HL-60 (cell line): ENCODE data around the gene LPCAT2.

ENCODE experiments used
- GABPA ChIP-seq: IDR thresholded peaks from 2 replicates; pipeline ENCODE4 v1.6.1; 2012; ENCODE audit warnings: low read depth
- POLR2AphosphoS5 ChIP-seq: IDR thresholded peaks from 2 replicates; pipeline ENCODE4 v1.6.1; 2012; ENCODE audit warnings: low read depth
- SPI1 ChIP-seq: IDR thresholded peaks from 2 replicates; pipeline ENCODE4 v1.6.1; 2012; ENCODE audit warnings: low read depth, mild to moderate bottlenecking, borderline replicate concordance
- TF ChIP-seq, protein P1 (sequence below): IDR thresholded peaks from one replicate; pipeline ENCODE4 v1.5.1; 2011; ENCODE audit warnings: low read length, control low read depth, inconsistent platforms; ENCODE audit not compliant: insufficient read depth
- TF ChIP-seq, protein P2 (sequence below): IDR thresholded peaks from 2 replicates; pipeline ENCODE4 v1.6.1; 2012; ENCODE audit warnings: low read depth; ENCODE audit not compliant: insufficient replicate concordance

GRCh38 chr16:55488306-55488705 is 20.6 kb upstream of the LPCAT2 start:
- TF ChIP-seq, protein P1, sequence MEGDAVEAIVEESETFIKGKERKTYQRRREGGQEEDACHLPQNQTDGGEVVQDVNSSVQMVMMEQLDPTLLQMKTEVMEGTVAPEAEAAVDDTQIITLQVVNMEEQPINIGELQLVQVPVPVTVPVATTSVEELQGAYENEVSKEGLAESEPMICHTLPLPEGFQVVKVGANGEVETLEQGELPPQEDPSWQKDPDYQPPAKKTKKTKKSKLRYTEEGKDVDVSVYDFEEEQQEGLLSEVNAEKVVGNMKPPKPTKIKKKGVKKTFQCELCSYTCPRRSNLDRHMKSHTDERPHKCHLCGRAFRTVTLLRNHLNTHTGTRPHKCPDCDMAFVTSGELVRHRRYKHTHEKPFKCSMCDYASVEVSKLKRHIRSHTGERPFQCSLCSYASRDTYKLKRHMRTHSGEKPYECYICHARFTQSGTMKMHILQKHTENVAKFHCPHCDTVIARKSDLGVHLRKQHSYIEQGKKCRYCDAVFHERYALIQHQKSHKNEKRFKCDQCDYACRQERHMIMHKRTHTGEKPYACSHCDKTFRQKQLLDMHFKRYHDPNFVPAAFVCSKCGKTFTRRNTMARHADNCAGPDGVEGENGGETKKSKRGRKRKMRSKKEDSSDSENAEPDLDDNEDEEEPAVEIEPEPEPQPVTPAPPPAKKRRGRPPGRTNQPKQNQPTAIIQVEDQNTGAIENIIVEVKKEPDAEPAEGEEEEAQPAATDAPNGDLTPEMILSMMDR: no peak
- TF ChIP-seq GABPA (no peak), POLR2AphosphoS5 (no peak), SPI1 (no peak)
- TF ChIP-seq, protein P2, sequence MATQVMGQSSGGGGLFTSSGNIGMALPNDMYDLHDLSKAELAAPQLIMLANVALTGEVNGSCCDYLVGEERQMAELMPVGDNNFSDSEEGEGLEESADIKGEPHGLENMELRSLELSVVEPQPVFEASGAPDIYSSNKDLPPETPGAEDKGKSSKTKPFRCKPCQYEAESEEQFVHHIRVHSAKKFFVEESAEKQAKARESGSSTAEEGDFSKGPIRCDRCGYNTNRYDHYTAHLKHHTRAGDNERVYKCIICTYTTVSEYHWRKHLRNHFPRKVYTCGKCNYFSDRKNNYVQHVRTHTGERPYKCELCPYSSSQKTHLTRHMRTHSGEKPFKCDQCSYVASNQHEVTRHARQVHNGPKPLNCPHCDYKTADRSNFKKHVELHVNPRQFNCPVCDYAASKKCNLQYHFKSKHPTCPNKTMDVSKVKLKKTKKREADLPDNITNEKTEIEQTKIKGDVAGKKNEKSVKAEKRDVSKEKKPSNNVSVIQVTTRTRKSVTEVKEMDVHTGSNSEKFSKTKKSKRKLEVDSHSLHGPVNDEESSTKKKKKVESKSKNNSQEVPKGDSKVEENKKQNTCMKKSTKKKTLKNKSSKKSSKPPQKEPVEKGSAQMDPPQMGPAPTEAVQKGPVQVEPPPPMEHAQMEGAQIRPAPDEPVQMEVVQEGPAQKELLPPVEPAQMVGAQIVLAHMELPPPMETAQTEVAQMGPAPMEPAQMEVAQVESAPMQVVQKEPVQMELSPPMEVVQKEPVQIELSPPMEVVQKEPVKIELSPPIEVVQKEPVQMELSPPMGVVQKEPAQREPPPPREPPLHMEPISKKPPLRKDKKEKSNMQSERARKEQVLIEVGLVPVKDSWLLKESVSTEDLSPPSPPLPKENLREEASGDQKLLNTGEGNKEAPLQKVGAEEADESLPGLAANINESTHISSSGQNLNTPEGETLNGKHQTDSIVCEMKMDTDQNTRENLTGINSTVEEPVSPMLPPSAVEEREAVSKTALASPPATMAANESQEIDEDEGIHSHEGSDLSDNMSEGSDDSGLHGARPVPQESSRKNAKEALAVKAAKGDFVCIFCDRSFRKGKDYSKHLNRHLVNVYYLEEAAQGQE: no peak
